ENCODE measurements around the gene OTOA.
A peak's percentile ranks its signal among the peaks of the same experiment; 100 is the strongest.
"Not testable (repeated sequence)": the region's sequence is repeated elsewhere in the genome, so short reads cannot be mapped to it uniquely, and the experiment has no call there.

DNA sequence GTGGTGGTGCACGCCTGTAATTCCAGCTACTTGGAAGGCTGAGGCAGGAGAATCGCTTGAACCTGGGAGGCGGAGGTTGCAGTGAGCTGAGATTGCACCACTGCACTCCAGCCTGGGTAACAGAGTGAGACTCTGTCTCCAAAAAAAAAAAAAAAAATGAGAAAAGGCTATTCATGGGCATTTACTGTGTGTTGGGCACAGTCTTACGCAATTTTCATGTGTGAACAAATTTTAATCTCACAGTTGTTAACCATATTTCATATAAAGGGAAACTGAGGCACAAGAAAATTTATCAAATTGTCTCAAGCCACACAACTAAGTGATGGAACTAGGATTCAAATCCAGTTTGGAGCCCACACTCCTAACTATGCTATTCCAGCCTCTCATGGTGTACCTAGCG, 16.9 kb downstream of the OTOA start:
- TF ChIP-seq CEBPB (IDR thresholded peaks at IDR 0.05): peak; percentile 7 to 24; a peak in 1 of 4 replicates
- not testable (repeated sequence) for TF ChIP-seq HOXB5 (CRISPR knock-in tag; IDR thresholded peaks at IDR 0.05); POLR2A (IDR thresholded peaks at IDR 0.05; ENCODE audit: low read length); ZSCAN20 (CRISPR knock-in tag; IDR thresholded peaks at IDR 0.05); CHD2 (IDR thresholded peaks at IDR 0.05; ENCODE audit: low read length, partially characterized antibody); NR3C1 (IDR thresholded peaks at IDR 0.05)
- TF ChIP-seq, protein P1, sequence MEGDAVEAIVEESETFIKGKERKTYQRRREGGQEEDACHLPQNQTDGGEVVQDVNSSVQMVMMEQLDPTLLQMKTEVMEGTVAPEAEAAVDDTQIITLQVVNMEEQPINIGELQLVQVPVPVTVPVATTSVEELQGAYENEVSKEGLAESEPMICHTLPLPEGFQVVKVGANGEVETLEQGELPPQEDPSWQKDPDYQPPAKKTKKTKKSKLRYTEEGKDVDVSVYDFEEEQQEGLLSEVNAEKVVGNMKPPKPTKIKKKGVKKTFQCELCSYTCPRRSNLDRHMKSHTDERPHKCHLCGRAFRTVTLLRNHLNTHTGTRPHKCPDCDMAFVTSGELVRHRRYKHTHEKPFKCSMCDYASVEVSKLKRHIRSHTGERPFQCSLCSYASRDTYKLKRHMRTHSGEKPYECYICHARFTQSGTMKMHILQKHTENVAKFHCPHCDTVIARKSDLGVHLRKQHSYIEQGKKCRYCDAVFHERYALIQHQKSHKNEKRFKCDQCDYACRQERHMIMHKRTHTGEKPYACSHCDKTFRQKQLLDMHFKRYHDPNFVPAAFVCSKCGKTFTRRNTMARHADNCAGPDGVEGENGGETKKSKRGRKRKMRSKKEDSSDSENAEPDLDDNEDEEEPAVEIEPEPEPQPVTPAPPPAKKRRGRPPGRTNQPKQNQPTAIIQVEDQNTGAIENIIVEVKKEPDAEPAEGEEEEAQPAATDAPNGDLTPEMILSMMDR (IDR thresholded peaks at IDR 0.05): not testable (repeated sequence)
- TF ChIP-seq, protein P2, sequence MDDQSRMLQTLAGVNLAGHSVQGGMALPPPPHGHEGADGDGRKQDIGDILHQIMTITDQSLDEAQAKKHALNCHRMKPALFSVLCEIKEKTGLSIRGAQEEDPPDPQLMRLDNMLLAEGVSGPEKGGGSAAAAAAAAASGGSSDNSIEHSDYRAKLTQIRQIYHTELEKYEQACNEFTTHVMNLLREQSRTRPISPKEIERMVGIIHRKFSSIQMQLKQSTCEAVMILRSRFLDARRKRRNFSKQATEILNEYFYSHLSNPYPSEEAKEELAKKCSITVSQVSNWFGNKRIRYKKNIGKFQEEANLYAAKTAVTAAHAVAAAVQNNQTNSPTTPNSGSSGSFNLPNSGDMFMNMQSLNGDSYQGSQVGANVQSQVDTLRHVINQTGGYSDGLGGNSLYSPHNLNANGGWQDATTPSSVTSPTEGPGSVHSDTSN (IDR thresholded peaks at IDR 0.05): not testable (repeated sequence)
- TF ChIP-seq, protein P3, sequence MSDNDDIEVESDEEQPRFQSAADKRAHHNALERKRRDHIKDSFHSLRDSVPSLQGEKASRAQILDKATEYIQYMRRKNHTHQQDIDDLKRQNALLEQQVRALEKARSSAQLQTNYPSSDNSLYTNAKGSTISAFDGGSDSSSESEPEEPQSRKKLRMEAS (IDR thresholded peaks at IDR 0.05): not testable (repeated sequence)
- TF ChIP-seq, protein P4, sequence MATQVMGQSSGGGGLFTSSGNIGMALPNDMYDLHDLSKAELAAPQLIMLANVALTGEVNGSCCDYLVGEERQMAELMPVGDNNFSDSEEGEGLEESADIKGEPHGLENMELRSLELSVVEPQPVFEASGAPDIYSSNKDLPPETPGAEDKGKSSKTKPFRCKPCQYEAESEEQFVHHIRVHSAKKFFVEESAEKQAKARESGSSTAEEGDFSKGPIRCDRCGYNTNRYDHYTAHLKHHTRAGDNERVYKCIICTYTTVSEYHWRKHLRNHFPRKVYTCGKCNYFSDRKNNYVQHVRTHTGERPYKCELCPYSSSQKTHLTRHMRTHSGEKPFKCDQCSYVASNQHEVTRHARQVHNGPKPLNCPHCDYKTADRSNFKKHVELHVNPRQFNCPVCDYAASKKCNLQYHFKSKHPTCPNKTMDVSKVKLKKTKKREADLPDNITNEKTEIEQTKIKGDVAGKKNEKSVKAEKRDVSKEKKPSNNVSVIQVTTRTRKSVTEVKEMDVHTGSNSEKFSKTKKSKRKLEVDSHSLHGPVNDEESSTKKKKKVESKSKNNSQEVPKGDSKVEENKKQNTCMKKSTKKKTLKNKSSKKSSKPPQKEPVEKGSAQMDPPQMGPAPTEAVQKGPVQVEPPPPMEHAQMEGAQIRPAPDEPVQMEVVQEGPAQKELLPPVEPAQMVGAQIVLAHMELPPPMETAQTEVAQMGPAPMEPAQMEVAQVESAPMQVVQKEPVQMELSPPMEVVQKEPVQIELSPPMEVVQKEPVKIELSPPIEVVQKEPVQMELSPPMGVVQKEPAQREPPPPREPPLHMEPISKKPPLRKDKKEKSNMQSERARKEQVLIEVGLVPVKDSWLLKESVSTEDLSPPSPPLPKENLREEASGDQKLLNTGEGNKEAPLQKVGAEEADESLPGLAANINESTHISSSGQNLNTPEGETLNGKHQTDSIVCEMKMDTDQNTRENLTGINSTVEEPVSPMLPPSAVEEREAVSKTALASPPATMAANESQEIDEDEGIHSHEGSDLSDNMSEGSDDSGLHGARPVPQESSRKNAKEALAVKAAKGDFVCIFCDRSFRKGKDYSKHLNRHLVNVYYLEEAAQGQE (IDR thresholded peaks at IDR 0.05): not testable (repeated sequence)
- TF ChIP-seq, protein P5, sequence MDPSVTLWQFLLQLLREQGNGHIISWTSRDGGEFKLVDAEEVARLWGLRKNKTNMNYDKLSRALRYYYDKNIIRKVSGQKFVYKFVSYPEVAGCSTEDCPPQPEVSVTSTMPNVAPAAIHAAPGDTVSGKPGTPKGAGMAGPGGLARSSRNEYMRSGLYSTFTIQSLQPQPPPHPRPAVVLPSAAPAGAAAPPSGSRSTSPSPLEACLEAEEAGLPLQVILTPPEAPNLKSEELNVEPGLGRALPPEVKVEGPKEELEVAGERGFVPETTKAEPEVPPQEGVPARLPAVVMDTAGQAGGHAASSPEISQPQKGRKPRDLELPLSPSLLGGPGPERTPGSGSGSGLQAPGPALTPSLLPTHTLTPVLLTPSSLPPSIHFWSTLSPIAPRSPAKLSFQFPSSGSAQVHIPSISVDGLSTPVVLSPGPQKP (IDR thresholded peaks at IDR 0.05; ENCODE audit: low read depth, low read length): not testable (repeated sequence)

Measured in A549 (cell line).